ENCODE measurements around the gene SMOC2. TPM values are rescaled to one million over a fixed set of nuclear protein-coding genes. Genes with fewer than 3 reads are reported as not detected.

The SMOC2 gene
- total RNA-seq, 2 donors from 2014 or later = not detected

GRCh38 chr6:168413018-168413720, 27.8 kb upstream of the SMOC2 start:
- Mint-ChIP-seq H3K9me3 (no peaks in the 10 kb centered on the region), H3K27ac (no peak overlapping the region), H3K36me3 (no peaks in the 10 kb centered on the region)
- ATAC-seq (no peak), DNase-seq (ENCODE audit: low spot score in 2 of 2) (no peak)

- DNase-seq (ENCODE audit: low spot score in 2 of 2) (no peak), ATAC-seq (no peak)
- no peaks in the 10 kb centered on the region for H3K36me3 Mint-ChIP-seq
- H3K27ac Mint-ChIP-seq = no peak overlapping the region
- no peaks in the 10 kb centered on the region for H3K9me3 Mint-ChIP-seq
These were observed 27.1 kb upstream of the SMOC2 start for GRCh38 chr6:168413856-168414255.

GRCh38 chr6:168414336-168415097, 26.5 kb upstream of the SMOC2 start:
- ATAC-seq (peak in 1 of 2 donors; percentile 56), DNase-seq (ENCODE audit: low spot score in 2 of 2) (no peak)
- H3K9me3 Mint-ChIP-seq = no peaks in the 10 kb centered on the region
- no peaks in the 10 kb centered on the region for H3K36me3 Mint-ChIP-seq
- H3K27ac Mint-ChIP-seq = no peak overlapping the region

GRCh38 chr6:168415098-168415992, 25.6 kb upstream of the SMOC2 start:
- ATAC-seq (no peak), DNase-seq (ENCODE audit: low spot score in 2 of 2) (no peak)
- Mint-ChIP-seq H3K27ac (no peak overlapping the region), H3K9me3 (no peaks in the 10 kb centered on the region), H3K36me3 (no peaks in the 10 kb centered on the region)

- no peaks in the 10 kb centered on the region for H3K9me3 Mint-ChIP-seq
- ATAC-seq (no peak), DNase-seq (ENCODE audit: low spot score in 2 of 2) (no peak)
- no peaks in the 10 kb centered on the region for H3K36me3 Mint-ChIP-seq
- peak overlapping the region in 1 of 2 donors; percentile 77 for H3K27ac Mint-ChIP-seq
These were observed 24.9 kb upstream of the SMOC2 start for GRCh38 chr6:168415993-168416530.

- ATAC-seq = no peak
- H3K27ac Mint-ChIP-seq = peak overlapping the region in 1 of 2 donors; percentile 77
- no peaks in the 10 kb centered on the region for H3K9me3 Mint-ChIP-seq
- no peak for DNase-seq (ENCODE audit: low spot score in 2 of 2)
- no peaks in the 10 kb centered on the region for H3K36me3 Mint-ChIP-seq
These were observed 24.5 kb upstream of the SMOC2 start for GRCh38 chr6:168416531-168416930.

GRCh38 chr6:168417191-168417590, 23.8 kb upstream of the SMOC2 start:
- H3K36me3 Mint-ChIP-seq = no peaks in the 10 kb centered on the region
- no peak for ATAC-seq
- H3K9me3 Mint-ChIP-seq = no peaks in the 10 kb centered on the region
- no peak overlapping the region for H3K27ac Mint-ChIP-seq
- DNase-seq (ENCODE audit: low spot score in 2 of 2) = no peak

- DNase-seq (ENCODE audit: low spot score in 2 of 2) (no peak), ATAC-seq (no peak)
- no peaks in the 10 kb centered on the region for H3K9me3 Mint-ChIP-seq
- H3K27ac Mint-ChIP-seq = no peak overlapping the region
- H3K36me3 Mint-ChIP-seq = no peaks in the 10 kb centered on the region
These were observed 23.1 kb upstream of the SMOC2 start for GRCh38 chr6:168417679-168418557.

GRCh38 chr6:168418711-168419121, 22.3 kb upstream of the SMOC2 start:
- H3K9me3 Mint-ChIP-seq = no peaks in the 10 kb centered on the region
- H3K27ac Mint-ChIP-seq = no peak overlapping the region
- ATAC-seq = no peak
- no peak for DNase-seq (ENCODE audit: low spot score in 2 of 2)
- no peaks in the 10 kb centered on the region for H3K36me3 Mint-ChIP-seq

- Mint-ChIP-seq H3K27ac (no peak overlapping the region), H3K36me3 (no peaks in the 10 kb centered on the region), H3K9me3 (no peaks in the 10 kb centered on the region)
- ATAC-seq (no peak), DNase-seq (ENCODE audit: low spot score in 2 of 2) (no peak)
These were observed 21.4 kb upstream of the SMOC2 start for GRCh38 chr6:168419569-168419968.

- DNase-seq (ENCODE audit: low spot score in 2 of 2) = no peak
- Mint-ChIP-seq H3K9me3 (no peaks in the 10 kb centered on the region), H3K27ac (no peak overlapping the region), H3K36me3 (no peaks in the 10 kb centered on the region)
- ATAC-seq = no peak
These were observed 20.9 kb upstream of the SMOC2 start for GRCh38 chr6:168420084-168420483.

- no peaks in the 10 kb centered on the region for H3K36me3 Mint-ChIP-seq
- no peak for DNase-seq (ENCODE audit: low spot score in 2 of 2)
- H3K9me3 Mint-ChIP-seq = no peaks in the 10 kb centered on the region
- no peak for ATAC-seq
- H3K27ac Mint-ChIP-seq = no peak overlapping the region
These were observed 20.3 kb upstream of the SMOC2 start for GRCh38 chr6:168420706-168421105.

- Mint-ChIP-seq H3K9me3 (no peaks in the 10 kb centered on the region), H3K36me3 (no peaks in the 10 kb centered on the region), H3K27ac (no peak overlapping the region)
- ATAC-seq = no peak
- no peak for DNase-seq (ENCODE audit: low spot score in 2 of 2)
These were observed 13.8 kb upstream of the SMOC2 start for GRCh38 chr6:168427184-168427583.

GRCh38 chr6:168428052-168428826, 12.7 kb upstream of the SMOC2 start:
- no peaks in the 10 kb centered on the region for H3K9me3 Mint-ChIP-seq
- no peak for ATAC-seq
- H3K27ac Mint-ChIP-seq = no peak overlapping the region
- DNase-seq (ENCODE audit: low spot score in 2 of 2) = no peak
- H3K36me3 Mint-ChIP-seq = no peaks in the 10 kb centered on the region

GRCh38 chr6:168428863-168429262, 12.1 kb upstream of the SMOC2 start:
- H3K9me3 Mint-ChIP-seq = no peaks in the 10 kb centered on the region
- no peak overlapping the region for H3K27ac Mint-ChIP-seq
- no peaks in the 10 kb centered on the region for H3K36me3 Mint-ChIP-seq
- ATAC-seq = no peak
- no peak for DNase-seq (ENCODE audit: low spot score in 2 of 2)

Measured in activated naive CD4-positive, alpha-beta T cell treated with anti-CD3 and anti-CD28 coated beads, Interleukin-2, amount 50 U/mL, for 72 hours (primary cell).